ENCODE results near the gene PRDM16. TPM values are rescaled to one million over a fixed set of nuclear protein-coding genes. Genes with fewer than 3 reads are reported as not detected.

PRDM16 gene
- total and polyA plus RNA-seq, 2 of the 8 experiments (the other 6 are each of a cell fraction or from before 2014, with no cell fraction given), result 0.39 to 0.43 TPM

DNA sequence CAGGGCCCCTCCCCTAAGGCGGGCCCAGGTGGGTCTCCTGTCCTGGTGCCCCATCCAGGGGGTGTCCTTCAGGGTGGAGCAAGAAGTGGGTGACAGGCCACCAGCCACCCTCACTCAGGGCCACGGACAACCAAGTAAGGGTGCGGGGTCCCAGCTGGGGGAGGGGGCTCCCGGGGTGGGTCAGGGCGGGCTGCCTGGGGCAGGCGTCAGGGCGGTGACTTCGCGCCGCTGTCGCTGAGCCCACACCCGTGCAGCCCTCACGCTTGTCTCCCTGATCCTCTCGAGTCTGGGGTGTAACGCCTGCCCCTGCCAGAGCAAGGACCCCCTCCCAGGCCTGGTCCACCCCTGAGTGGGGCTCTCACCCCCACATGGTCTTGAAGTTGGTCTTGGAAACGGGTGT lies 407.7 kb downstream of the PRDM16 start (continued):
- TF ChIP-seq SP1 (IDR thresholded peaks at IDR 0.05; ENCODE audit: low read depth, low read length), result no peak

All from H1 (cell line).